HepG2 (cell line): ENCODE measurements around the gene CD19. TPM values are rescaled to one million over a fixed set of nuclear protein-coding genes. Genes with fewer than 3 reads are reported as not detected.

Source experiments
- CCDC6 ChIP-seq: sonication (generic); formaldehyde crosslinking; IDR thresholded peaks from 2 replicates; pipeline ENCODE4 v1.8.1; 2022; ENCODE audit warnings: mild to moderate bottlenecking, missing genetic modification reagents, moderate library complexity
- HNRNPL ChIP-seq: fragments of 200-400 bp; formaldehyde crosslinking; IDR thresholded peaks from 2 replicates; pipeline ENCODE4 v1.6.1; 2017; ENCODE audit warnings: mild to moderate bottlenecking, low read depth, low read length
- KLF13 ChIP-seq: sonication (generic); formaldehyde crosslinking; IDR thresholded peaks from 2 replicates; pipeline ENCODE4 v1.4.0; 2020; ENCODE audit warnings: mild to moderate bottlenecking, missing genetic modification reagents
- TBX3 ChIP-seq: fragments of 450-650 bp; IDR thresholded peaks from 2 replicates; pipeline ENCODE4 v1.6.1; 2017; ENCODE audit warnings: antibody characterized with exemption, mild to moderate bottlenecking, inconsistent platforms, borderline replicate concordance
- TOE1 ChIP-seq: sonication (generic); formaldehyde crosslinking; IDR thresholded peaks from 2 replicates; pipeline ENCODE4 v1.4.0; 2020; ENCODE audit warnings: mild to moderate bottlenecking, missing genetic modification reagents
- ZNF557 ChIP-seq: sonication (generic); formaldehyde crosslinking; IDR thresholded peaks from 2 replicates; pipeline ENCODE4 v1.4.0; 2020; ENCODE audit warnings: missing genetic modification reagents
- ZSCAN12 ChIP-seq: sonication (generic); formaldehyde crosslinking; IDR thresholded peaks from 2 replicates; pipeline ENCODE4 v1.9.0; 2021; ENCODE audit warnings: mild to moderate bottlenecking, missing genetic modification reagents
- polyA plus RNA-seq, 8 experiments: library from polyadenylated mRNA; depleted of rRNA in 3 of 8; stranded (reverse) in 7 of 8; unstranded in 1 of 8; fragments of >200 nt; fragmentation: Illumina TruSeq in 4 of 8; extraction: Trizol in 4 of 8; gene quantifications; 2 replicates each; pipeline versions ENCODE4 v1.2.1 to v1.2.3, GENCODE V29; 2011 to 2016; ENCODE audit warnings: low read depth in 4 of 8, missing spikeins in 1 of 8, mixed read lengths in 1 of 8; ENCODE audit not compliant: insufficient read depth in 1 of 8
- total RNA-seq, 5 experiments: library from RNA; depleted of rRNA; stranded (reverse); fragments of >200 nt; fragmentation: Illumina TruSeq; extraction: Trizol; gene quantifications; 2 replicates each; pipeline ENCODE4 v1.2.3, GENCODE V29; 2016; ENCODE audit warnings: low read depth in 1 of 5
- TF ChIP-seq, protein P1 (sequence below): sonication (generic); formaldehyde crosslinking; IDR thresholded peaks from 2 replicates; pipeline ENCODE4 v1.4.0; 2020; ENCODE audit warnings: mild to moderate bottlenecking, missing genetic modification reagents
- TF ChIP-seq, protein P2 (sequence below): sonication (generic); formaldehyde crosslinking; IDR thresholded peaks from 2 replicates; pipeline ENCODE4 v1.5.1; 2020; ENCODE audit warnings: missing genetic modification reagents, mild to moderate bottlenecking, borderline replicate concordance
- TF ChIP-seq, protein P3 (sequence below): sonication (generic); formaldehyde crosslinking; IDR thresholded peaks from 2 replicates; pipeline ENCODE4 v1.5.0; 2020; ENCODE audit warnings: mild to moderate bottlenecking, missing genetic modification reagents, borderline replicate concordance
- TF ChIP-seq, protein P4 (sequence below): sonication (generic); formaldehyde crosslinking; IDR thresholded peaks from 2 replicates; pipeline ENCODE4 v1.4.0; 2020; ENCODE audit warnings: missing genetic modification reagents

CD19 gene
- total and polyA plus RNA-seq, 2 of the 13 experiments (the other 11 are each of a cell fraction or from before 2014, with no cell fraction given), result 0.55 to 1.1 TPM

DNA sequence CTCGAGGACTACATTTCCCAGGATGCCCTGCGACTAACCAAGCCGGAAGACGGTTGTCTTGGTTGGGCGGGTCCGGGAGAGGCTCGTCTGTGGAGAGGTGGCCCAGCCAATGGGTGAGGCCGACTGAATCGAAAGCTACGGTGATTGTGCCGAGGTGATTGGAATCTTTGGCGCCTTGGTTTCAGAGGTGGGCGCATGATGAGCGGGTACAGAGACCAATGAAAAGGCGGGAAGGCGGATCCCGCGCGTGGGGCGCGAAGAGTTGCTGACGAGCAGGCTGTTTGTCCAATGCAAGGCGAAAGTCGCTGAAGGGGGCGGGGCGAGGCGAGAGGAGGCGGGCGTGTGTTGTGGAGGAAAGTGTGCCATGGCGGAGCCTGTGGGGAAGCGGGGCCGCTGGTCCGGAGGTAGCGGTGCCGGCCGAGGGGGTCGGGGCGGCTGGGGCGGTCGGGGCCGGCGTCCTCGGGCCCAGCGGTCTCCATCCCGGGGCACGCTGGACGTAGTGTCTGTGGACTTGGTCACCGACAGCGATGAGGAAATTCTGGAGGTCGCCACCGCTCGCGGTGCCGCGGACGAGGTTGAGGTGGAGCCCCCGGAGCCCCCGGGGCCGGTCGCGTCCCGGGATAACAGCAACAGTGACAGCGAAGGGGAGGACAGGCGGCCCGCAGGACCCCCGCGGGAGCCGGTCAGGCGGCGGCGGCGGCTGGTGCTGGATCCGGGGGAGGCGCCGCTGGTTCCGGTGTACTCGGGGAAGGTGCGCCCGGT lies 19.1 kb downstream of the CD19 start, which contains the start of gene NFATC2IP (continued):
- TF ChIP-seq, protein P1, sequence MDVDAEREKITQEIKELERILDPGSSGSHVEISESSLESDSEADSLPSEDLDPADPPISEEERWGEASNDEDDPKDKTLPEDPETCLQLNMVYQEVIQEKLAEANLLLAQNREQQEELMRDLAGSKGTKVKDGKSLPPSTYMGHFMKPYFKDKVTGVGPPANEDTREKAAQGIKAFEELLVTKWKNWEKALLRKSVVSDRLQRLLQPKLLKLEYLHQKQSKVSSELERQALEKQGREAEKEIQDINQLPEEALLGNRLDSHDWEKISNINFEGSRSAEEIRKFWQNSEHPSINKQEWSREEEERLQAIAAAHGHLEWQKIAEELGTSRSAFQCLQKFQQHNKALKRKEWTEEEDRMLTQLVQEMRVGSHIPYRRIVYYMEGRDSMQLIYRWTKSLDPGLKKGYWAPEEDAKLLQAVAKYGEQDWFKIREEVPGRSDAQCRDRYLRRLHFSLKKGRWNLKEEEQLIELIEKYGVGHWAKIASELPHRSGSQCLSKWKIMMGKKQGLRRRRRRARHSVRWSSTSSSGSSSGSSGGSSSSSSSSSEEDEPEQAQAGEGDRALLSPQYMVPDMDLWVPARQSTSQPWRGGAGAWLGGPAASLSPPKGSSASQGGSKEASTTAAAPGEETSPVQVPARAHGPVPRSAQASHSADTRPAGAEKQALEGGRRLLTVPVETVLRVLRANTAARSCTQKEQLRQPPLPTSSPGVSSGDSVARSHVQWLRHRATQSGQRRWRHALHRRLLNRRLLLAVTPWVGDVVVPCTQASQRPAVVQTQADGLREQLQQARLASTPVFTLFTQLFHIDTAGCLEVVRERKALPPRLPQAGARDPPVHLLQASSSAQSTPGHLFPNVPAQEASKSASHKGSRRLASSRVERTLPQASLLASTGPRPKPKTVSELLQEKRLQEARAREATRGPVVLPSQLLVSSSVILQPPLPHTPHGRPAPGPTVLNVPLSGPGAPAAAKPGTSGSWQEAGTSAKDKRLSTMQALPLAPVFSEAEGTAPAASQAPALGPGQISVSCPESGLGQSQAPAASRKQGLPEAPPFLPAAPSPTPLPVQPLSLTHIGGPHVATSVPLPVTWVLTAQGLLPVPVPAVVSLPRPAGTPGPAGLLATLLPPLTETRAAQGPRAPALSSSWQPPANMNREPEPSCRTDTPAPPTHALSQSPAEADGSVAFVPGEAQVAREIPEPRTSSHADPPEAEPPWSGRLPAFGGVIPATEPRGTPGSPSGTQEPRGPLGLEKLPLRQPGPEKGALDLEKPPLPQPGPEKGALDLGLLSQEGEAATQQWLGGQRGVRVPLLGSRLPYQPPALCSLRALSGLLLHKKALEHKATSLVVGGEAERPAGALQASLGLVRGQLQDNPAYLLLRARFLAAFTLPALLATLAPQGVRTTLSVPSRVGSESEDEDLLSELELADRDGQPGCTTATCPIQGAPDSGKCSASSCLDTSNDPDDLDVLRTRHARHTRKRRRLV (CRISPR knock-in tag), result no peak
- TF ChIP-seq, protein P2, sequence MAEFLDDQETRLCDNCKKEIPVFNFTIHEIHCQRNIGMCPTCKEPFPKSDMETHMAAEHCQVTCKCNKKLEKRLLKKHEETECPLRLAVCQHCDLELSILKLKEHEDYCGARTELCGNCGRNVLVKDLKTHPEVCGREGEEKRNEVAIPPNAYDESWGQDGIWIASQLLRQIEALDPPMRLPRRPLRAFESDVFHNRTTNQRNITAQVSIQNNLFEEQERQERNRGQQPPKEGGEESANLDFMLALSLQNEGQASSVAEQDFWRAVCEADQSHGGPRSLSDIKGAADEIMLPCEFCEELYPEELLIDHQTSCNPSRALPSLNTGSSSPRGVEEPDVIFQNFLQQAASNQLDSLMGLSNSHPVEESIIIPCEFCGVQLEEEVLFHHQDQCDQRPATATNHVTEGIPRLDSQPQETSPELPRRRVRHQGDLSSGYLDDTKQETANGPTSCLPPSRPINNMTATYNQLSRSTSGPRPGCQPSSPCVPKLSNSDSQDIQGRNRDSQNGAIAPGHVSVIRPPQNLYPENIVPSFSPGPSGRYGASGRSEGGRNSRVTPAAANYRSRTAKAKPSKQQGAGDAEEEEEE (CRISPR knock-in tag), result no peak
- TF ChIP-seq, protein P3, sequence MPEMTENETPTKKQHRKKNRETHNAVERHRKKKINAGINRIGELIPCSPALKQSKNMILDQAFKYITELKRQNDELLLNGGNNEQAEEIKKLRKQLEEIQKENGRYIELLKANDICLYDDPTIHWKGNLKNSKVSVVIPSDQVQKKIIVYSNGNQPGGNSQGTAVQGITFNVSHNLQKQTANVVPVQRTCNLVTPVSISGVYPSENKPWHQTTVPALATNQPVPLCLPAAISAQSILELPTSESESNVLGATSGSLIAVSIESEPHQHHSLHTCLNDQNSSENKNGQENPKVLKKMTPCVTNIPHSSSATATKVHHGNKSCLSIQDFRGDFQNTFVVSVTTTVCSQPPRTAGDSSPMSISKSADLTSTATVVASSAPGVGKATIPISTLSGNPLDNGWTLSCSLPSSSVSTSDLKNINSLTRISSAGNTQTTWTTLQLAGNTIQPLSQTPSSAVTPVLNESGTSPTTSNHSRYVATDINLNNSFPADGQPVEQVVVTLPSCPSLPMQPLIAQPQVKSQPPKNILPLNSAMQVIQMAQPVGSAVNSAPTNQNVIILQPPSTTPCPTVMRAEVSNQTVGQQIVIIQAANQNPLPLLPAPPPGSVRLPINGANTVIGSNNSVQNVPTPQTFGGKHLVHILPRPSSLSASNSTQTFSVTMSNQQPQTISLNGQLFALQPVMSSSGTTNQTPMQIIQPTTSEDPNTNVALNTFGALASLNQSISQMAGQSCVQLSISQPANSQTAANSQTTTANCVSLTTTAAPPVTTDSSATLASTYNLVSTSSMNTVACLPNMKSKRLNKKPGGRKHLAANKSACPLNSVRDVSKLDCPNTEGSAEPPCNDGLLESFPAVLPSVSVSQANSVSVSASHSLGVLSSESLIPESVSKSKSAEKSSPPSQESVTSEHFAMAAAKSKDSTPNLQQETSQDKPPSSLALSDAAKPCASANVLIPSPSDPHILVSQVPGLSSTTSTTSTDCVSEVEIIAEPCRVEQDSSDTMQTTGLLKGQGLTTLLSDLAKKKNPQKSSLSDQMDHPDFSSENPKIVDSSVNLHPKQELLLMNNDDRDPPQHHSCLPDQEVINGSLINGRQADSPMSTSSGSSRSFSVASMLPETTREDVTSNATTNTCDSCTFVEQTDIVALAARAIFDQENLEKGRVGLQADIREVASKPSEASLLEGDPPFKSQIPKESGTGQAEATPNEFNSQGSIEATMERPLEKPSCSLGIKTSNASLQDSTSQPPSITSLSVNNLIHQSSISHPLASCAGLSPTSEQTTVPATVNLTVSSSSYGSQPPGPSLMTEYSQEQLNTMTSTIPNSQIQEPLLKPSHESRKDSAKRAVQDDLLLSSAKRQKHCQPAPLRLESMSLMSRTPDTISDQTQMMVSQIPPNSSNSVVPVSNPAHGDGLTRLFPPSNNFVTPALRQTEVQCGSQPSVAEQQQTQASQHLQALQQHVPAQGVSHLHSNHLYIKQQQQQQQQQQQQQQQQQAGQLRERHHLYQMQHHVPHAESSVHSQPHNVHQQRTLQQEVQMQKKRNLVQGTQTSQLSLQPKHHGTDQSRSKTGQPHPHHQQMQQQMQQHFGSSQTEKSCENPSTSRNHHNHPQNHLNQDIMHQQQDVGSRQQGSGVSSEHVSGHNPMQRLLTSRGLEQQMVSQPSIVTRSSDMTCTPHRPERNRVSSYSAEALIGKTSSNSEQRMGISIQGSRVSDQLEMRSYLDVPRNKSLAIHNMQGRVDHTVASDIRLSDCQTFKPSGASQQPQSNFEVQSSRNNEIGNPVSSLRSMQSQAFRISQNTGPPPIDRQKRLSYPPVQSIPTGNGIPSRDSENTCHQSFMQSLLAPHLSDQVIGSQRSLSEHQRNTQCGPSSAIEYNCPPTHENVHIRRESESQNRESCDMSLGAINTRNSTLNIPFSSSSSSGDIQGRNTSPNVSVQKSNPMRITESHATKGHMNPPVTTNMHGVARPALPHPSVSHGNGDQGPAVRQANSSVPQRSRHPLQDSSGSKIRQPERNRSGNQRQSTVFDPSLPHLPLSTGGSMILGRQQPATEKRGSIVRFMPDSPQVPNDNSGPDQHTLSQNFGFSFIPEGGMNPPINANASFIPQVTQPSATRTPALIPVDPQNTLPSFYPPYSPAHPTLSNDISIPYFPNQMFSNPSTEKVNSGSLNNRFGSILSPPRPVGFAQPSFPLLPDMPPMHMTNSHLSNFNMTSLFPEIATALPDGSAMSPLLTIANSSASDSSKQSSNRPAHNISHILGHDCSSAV (CRISPR knock-in tag), result no peak
- TF ChIP-seq TOE1, result no peak
- TF ChIP-seq, protein P4, sequence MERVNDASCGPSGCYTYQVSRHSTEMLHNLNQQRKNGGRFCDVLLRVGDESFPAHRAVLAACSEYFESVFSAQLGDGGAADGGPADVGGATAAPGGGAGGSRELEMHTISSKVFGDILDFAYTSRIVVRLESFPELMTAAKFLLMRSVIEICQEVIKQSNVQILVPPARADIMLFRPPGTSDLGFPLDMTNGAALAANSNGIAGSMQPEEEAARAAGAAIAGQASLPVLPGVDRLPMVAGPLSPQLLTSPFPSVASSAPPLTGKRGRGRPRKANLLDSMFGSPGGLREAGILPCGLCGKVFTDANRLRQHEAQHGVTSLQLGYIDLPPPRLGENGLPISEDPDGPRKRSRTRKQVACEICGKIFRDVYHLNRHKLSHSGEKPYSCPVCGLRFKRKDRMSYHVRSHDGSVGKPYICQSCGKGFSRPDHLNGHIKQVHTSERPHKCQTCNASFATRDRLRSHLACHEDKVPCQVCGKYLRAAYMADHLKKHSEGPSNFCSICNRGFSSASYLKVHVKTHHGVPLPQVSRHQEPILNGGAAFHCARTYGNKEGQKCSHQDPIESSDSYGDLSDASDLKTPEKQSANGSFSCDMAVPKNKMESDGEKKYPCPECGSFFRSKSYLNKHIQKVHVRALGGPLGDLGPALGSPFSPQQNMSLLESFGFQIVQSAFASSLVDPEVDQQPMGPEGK (CRISPR knock-in tag), result peak; percentile 71
- TF ChIP-seq TBX3, result peak; percentile 100
- TF ChIP-seq KLF13, result no peak
- 0 out of 2 replicates have a peak, but pooled peaks have one; percentile 61 for TF ChIP-seq HNRNPL
- no peak for TF ChIP-seq ZNF557 (CRISPR knock-in tag)
- 0 out of 2 replicates have a peak, but pooled peaks have one; percentile 55 for TF ChIP-seq CCDC6 (CRISPR knock-in tag)
- TF ChIP-seq ZSCAN12, result peak; percentile 71; the same call in 1 of the 2 replicates
